ENCODE measurements around the gene SH3BP4.

DNA sequence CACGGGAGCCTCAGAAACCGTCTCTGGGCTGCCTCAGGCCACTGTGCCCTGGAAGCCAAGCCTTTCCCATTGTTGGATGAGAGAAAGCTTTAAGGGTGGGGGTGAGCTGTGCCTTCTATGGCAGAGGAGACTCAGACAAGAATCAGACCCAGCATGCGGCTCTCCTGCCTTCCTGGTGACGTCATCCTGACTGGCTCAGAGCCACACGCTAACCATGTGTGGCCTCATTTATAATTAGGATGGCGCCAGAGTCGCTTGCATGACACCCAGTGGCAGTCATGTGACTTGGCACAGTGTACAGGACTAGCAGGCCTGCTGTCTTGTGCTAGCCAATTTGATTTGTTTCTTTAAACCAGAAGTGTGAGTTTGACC, 99.1 kb downstream of the SH3BP4 start:
- TF ChIP-seq, protein P1, sequence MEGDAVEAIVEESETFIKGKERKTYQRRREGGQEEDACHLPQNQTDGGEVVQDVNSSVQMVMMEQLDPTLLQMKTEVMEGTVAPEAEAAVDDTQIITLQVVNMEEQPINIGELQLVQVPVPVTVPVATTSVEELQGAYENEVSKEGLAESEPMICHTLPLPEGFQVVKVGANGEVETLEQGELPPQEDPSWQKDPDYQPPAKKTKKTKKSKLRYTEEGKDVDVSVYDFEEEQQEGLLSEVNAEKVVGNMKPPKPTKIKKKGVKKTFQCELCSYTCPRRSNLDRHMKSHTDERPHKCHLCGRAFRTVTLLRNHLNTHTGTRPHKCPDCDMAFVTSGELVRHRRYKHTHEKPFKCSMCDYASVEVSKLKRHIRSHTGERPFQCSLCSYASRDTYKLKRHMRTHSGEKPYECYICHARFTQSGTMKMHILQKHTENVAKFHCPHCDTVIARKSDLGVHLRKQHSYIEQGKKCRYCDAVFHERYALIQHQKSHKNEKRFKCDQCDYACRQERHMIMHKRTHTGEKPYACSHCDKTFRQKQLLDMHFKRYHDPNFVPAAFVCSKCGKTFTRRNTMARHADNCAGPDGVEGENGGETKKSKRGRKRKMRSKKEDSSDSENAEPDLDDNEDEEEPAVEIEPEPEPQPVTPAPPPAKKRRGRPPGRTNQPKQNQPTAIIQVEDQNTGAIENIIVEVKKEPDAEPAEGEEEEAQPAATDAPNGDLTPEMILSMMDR (IDR thresholded peaks at IDR 0.05): no peak
- peak; percentile 46 to 84 for TF ChIP-seq POLR2AphosphoS5 (IDR thresholded peaks at IDR 0.05; ENCODE audit: insufficient read depth in 1 of 2, low read depth in 1 of 2)
- TF ChIP-seq POLR2A (IDR thresholded peaks at IDR 0.05): no peak

Measured in vagina (tissue), 2 donors.